ENCODE data around the gene UCK2.

UCK2 gene

GRCh38 chr1:165907256-165907857 lies 79.9 kb downstream of the UCK2 start:
- TF ChIP-seq EZH2phosphoT487 (IDR thresholded peaks at IDR 0.05; ENCODE audit: borderline replicate concordance, low read length), result no peak
- no peak for TF ChIP-seq CTCF (IDR thresholded peaks at IDR 0.05; ENCODE audit: low read depth, low read length, poor library complexity, severe bottlenecking)
- Histone ChIP-seq H3K79me2 (ENCODE audit: control insufficient read depth, low read length) (no peaks in the 10 kb centered on the region), H3K36me3 (ENCODE audit: control insufficient read depth, low read length) (peaks cover 51% of the 10 kb centered on the region), H3K9me3 (ENCODE audit: control insufficient read depth, insufficient read depth, low read length) (no peaks in the 10 kb centered on the region), H3F3A (ENCODE audit: control insufficient read depth, insufficient read depth) (no peaks in the 10 kb centered on the region), H3K4me1 (ENCODE audit: control insufficient read depth, low read length) (0 out of 2 replicates have a peak, but pooled peaks cover under 1% of the 10 kb centered on the region), H3K4me3 (ENCODE audit: low read length) (no peak overlapping the region), H3K27me3 (ENCODE audit: control insufficient read depth, low read length) (no peaks in the 10 kb centered on the region), H4K20me1 (ENCODE audit: control insufficient read depth, insufficient read depth, low read depth, low read length) (0 out of 2 replicates have a peak, but pooled peaks cover 5% of the 10 kb centered on the region), H3K27ac (ENCODE audit: low read depth, low read length) (no peak overlapping the region), H3K4me2 (ENCODE audit: low read length) (no peak overlapping the region), H3K9me2 (replicated peaks; ENCODE audit: control insufficient read depth, low read length) (no peaks in the 10 kb centered on the region)

DNA sequence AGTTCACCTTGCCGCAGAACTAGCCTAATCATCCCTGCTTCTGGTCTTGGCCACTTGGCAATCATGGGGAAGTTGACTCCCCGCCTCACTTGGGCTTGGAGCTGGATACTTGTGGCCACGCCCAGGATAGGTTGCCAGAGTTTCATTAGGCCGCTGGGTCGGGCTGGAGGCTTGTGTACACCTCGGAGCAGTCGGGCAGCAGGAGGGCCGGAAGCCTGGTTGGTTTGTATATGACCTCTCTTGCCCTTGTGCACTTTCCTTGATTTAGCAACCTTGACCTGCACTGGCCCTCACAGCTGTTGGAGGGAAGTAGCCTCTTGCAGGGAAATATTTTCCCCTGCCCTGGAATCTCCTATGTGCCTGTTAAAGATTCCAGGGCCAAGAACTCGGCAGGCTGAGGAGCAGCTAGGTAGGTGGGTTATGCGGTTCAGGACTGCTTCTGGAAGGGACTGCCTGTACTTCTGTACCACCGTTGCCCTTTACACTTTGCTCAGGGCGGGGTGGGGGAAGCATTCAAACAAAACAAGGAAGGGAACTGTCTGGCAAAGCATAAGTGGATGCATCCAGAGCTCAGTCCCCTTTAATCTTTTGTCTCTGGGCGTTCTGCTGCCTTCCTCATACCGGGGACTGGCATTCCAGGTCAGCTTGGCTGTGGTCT lies 83.5 kb downstream of the UCK2 start:
- Histone ChIP-seq H3K27ac (ENCODE audit: low read depth, low read length) (no peak overlapping the region), H3F3A (ENCODE audit: control insufficient read depth, insufficient read depth) (no peaks in the 10 kb centered on the region), H4K20me1 (ENCODE audit: control insufficient read depth, insufficient read depth, low read depth, low read length) (no peaks in the 10 kb centered on the region), H3K27me3 (ENCODE audit: control insufficient read depth, low read length) (no peaks in the 10 kb centered on the region), H3K79me2 (ENCODE audit: control insufficient read depth, low read length) (no peaks in the 10 kb centered on the region), H3K4me2 (ENCODE audit: low read length) (no peak overlapping the region), H3K36me3 (ENCODE audit: control insufficient read depth, low read length) (peaks cover 23% of the 10 kb centered on the region), H3K4me3 (ENCODE audit: low read length) (no peak overlapping the region), H3K4me1 (ENCODE audit: control insufficient read depth, low read length) (0 out of 2 replicates have a peak, but pooled peaks cover 3% of the 10 kb centered on the region), H3K9me3 (ENCODE audit: control insufficient read depth, insufficient read depth, low read length) (no peaks in the 10 kb centered on the region), H3K9me2 (replicated peaks; ENCODE audit: control insufficient read depth, low read length) (no peaks in the 10 kb centered on the region)
- no peak for TF ChIP-seq CTCF (IDR thresholded peaks at IDR 0.05; ENCODE audit: low read depth, low read length, poor library complexity, severe bottlenecking)
- no peak for TF ChIP-seq EZH2phosphoT487 (IDR thresholded peaks at IDR 0.05; ENCODE audit: borderline replicate concordance, low read length)

- H3K9me3 ChIP-seq (ENCODE audit: control insufficient read depth, insufficient read depth, low read length), result no peaks in the 10 kb centered on the region
- H3F3A ChIP-seq (ENCODE audit: control insufficient read depth, insufficient read depth), result no peaks in the 10 kb centered on the region
- H3K4me1 ChIP-seq (ENCODE audit: control insufficient read depth, low read length), result 0 out of 2 replicates have a peak, but pooled peaks cover 3% of the 10 kb centered on the region
- no peaks in the 10 kb centered on the region for H3K9me2 ChIP-seq (replicated peaks; ENCODE audit: control insufficient read depth, low read length)
- no peak overlapping the region for H3K4me3 ChIP-seq (ENCODE audit: low read length)
- H3K27ac ChIP-seq (ENCODE audit: low read depth, low read length), result no peak overlapping the region
- H3K79me2 ChIP-seq (ENCODE audit: control insufficient read depth, low read length), result no peaks in the 10 kb centered on the region
- H3K4me2 ChIP-seq (ENCODE audit: low read length), result no peak overlapping the region
- no peaks in the 10 kb centered on the region for H3K27me3 ChIP-seq (ENCODE audit: control insufficient read depth, low read length)
- TF ChIP-seq EZH2phosphoT487 (IDR thresholded peaks at IDR 0.05; ENCODE audit: borderline replicate concordance, low read length), result no peak
- no peak for TF ChIP-seq CTCF (IDR thresholded peaks at IDR 0.05; ENCODE audit: low read depth, low read length, poor library complexity, severe bottlenecking)
- H4K20me1 ChIP-seq (ENCODE audit: control insufficient read depth, insufficient read depth, low read depth, low read length), result no peaks in the 10 kb centered on the region
- H3K36me3 ChIP-seq (ENCODE audit: control insufficient read depth, low read length), result peaks cover 17% of the 10 kb centered on the region
Observed at GRCh38 chr1:165911609-165912281, 84.3 kb downstream of the UCK2 start.
